SK-N-SH (cell line): ENCODE results near the gene PRC1. TPM values are rescaled to one million over a fixed set of nuclear protein-coding genes. Genes with fewer than 3 reads are reported as not detected.

Experiments
- CTCF ChIA-PET: fragments of 300-600, 350-600 bp; formaldehyde crosslinking; extraction: SDS; loops from one replicate; lab custom pipeline; 2021; lab: Yijun Ruan, JAX
- POLR2A ChIA-PET: fragments of 350-600 bp; sonication (Branson Sonifier 250); formaldehyde crosslinking; extraction: SDS; loops from one replicate; lab custom pipeline; 2020; ENCODE audit warnings: antibody characterized with exemption, inconsistent platforms; lab: Yijun Ruan, JAX
- DNase-seq: peaks from one replicate; pipeline ENCODE4 v3.0.0; 2012
- H2AFZ ChIP-seq: fragments of 200-600 bp; sonication (generic); 2 replicates; pipeline ENCODE4 v1.8.1; 2016; ENCODE audit warnings: antibody characterized with exemption, mild to moderate bottlenecking, low read depth
- H3F3A ChIP-seq: fragments of 200-600 bp; sonication (generic); replicated peaks from 2 replicates; pipeline ENCODE3; 2016; ENCODE audit warnings: antibody characterized with exemption, mild to moderate bottlenecking; ENCODE audit not compliant: insufficient read depth
- H3K27ac ChIP-seq, 2 experiments: fragments of 200-500 bp in 1 of 2; fragments of 200-600 bp in 1 of 2; sonication (Bioruptor generic) in 1 of 2; sonication (generic), shearing (Covaris generic) in 1 of 2; 2 replicates each; pipeline versions ENCODE4 v1.5.1 to v1.6.1; 2014 to 2016; ENCODE audit warnings: low read depth in 2 of 2, inconsistent platforms in 1 of 2, low read length in 1 of 2, mild to moderate bottlenecking in 1 of 2, mixed read lengths in 1 of 2
- H3K27me3 ChIP-seq: fragments of 200-600 bp; sonication (generic), shearing (Covaris generic); 2 replicates; pipeline ENCODE4 v1.6.1; 2016; ENCODE audit warnings: mixed run types; ENCODE audit not compliant: insufficient read depth
- H3K36me3 ChIP-seq, 2 experiments: fragments of 200-500 bp in 1 of 2; fragments of 200-600 bp in 1 of 2; sonication (Bioruptor generic) in 1 of 2; sonication (generic) in 1 of 2; replicated peaks in 1 of 2; 2 replicates each; pipeline versions ENCODE3 to v1.5.1; 2014 to 2016; ENCODE audit warnings: low read length in 1 of 2, mild to moderate bottlenecking in 1 of 2; ENCODE audit not compliant: insufficient read depth in 2 of 2, control insufficient read depth in 1 of 2
- H3K4me1 ChIP-seq, 2 experiments: fragments of 200-500 bp in 1 of 2; fragments of 200-600 bp in 1 of 2; sonication (Bioruptor generic) in 1 of 2; sonication (generic), shearing (Covaris generic) in 1 of 2; 2 replicates each; pipeline versions ENCODE4 v1.5.1 to v1.6.1; 2014 to 2016; ENCODE audit warnings: low read depth in 1 of 2, low read length in 1 of 2, mixed run types in 1 of 2; ENCODE audit not compliant: insufficient read depth in 2 of 2, control insufficient read depth in 1 of 2
- H3K4me2 ChIP-seq: fragments of 200-600 bp; sonication (generic), shearing (Covaris generic); 2 replicates; pipeline ENCODE4 v1.6.1; 2017; ENCODE audit warnings: mixed run types
- H3K4me3 ChIP-seq, 2 experiments: fragments of 200-500 bp in 1 of 2; fragments of 200-600 bp in 1 of 2; sonication (Bioruptor generic) in 1 of 2; sonication (generic), shearing (Covaris generic) in 1 of 2; 2 replicates each; pipeline versions ENCODE4 v1.5.1 to v1.8.1; 2014 to 2016; ENCODE audit warnings: low read depth in 2 of 2, inconsistent platforms in 1 of 2, low read length in 1 of 2, mild to moderate bottlenecking in 1 of 2, mixed read lengths in 1 of 2, moderate library complexity in 1 of 2
- H3K79me2 ChIP-seq: fragments of 200-600 bp; sonication (generic); 2 replicates; pipeline ENCODE4 v1.8.1; 2017; ENCODE audit warnings: mild to moderate bottlenecking; ENCODE audit not compliant: insufficient read depth
- H3K9ac ChIP-seq: fragments of 200-600 bp; sonication (generic); 2 replicates; pipeline ENCODE4 v1.6.1; 2017; ENCODE audit warnings: mixed run types
- H3K9me2 ChIP-seq: fragments of 200-600 bp; sonication (generic); 2 replicates; pipeline ENCODE4 v1.6.1; 2017; ENCODE audit warnings: mixed run types
- H3K9me3 ChIP-seq: fragments of 200-600 bp; sonication (generic); 2 replicates; pipeline ENCODE4 v1.6.1; 2017; ENCODE audit warnings: mixed run types, mild to moderate bottlenecking, moderate library complexity
- H4K20me1 ChIP-seq: fragments of 200-600 bp; sonication (generic); 2 replicates; pipeline ENCODE4 v1.6.1; 2017; ENCODE audit warnings: mild to moderate bottlenecking, mixed run types; ENCODE audit not compliant: insufficient read depth
- CHD2 ChIP-seq: fragments of 150-350 bp; IDR thresholded peaks from 2 replicates; pipeline ENCODE4 v1.6.1; 2018; ENCODE audit warnings: low read length; ENCODE audit not compliant: partially characterized antibody
- ELF1 ChIP-seq: IDR thresholded peaks from 2 replicates; pipeline ENCODE4 v1.4.0; 2012
- EP300 ChIP-seq, 2 experiments: IDR thresholded peaks; 2 replicates each; pipeline versions ENCODE4 v1.4.0 to v1.6.1; 2012; ENCODE audit warnings: borderline replicate concordance in 1 of 2, low read depth in 1 of 2, low read length in 1 of 2
- FOXJ3 ChIP-seq: sonication (generic); formaldehyde crosslinking; IDR thresholded peaks from 2 replicates; pipeline ENCODE4 v1.5.1; 2020; ENCODE audit warnings: mild to moderate bottlenecking, missing genetic modification reagents
- GATA2 ChIP-seq: sonication (generic); formaldehyde crosslinking; IDR thresholded peaks from 2 replicates; pipeline ENCODE4 v1.5.0; 2020; ENCODE audit warnings: mild to moderate bottlenecking, missing genetic modification reagents
- NFIC ChIP-seq: IDR thresholded peaks from 2 replicates; pipeline ENCODE4 v1.4.0; 2012; ENCODE audit warnings: borderline replicate concordance
- NRF1 ChIP-seq: IDR thresholded peaks from 2 replicates; pipeline ENCODE4 v1.6.1; 2012; ENCODE audit warnings: low read depth, mild to moderate bottlenecking, low read length
- RAD21 ChIP-seq: IDR thresholded peaks from 2 replicates; pipeline ENCODE4 v1.6.1; 2012; ENCODE audit warnings: mild to moderate bottlenecking, low read length
- RCOR1 ChIP-seq: fragments of 150-350 bp; IDR thresholded peaks from 2 replicates; pipeline ENCODE4 v1.6.1; 2017; ENCODE audit warnings: antibody characterized with exemption, low read length
- REST ChIP-seq: IDR thresholded peaks from 2 replicates; pipeline ENCODE4 v1.6.1; 2012; ENCODE audit warnings: mild to moderate bottlenecking, low read depth, low read length, moderate library complexity
- RFX5 ChIP-seq: IDR thresholded peaks from 2 replicates; pipeline ENCODE4 v1.6.1; 2012; ENCODE audit warnings: mild to moderate bottlenecking, improper control_type of control experiment, low read length
- RXRA ChIP-seq: IDR thresholded peaks from 2 replicates; pipeline ENCODE4 v1.4.0; 2012; ENCODE audit warnings: low read depth, mild to moderate bottlenecking, borderline replicate concordance
- SIN3A ChIP-seq: IDR thresholded peaks from 2 replicates; pipeline ENCODE4 v1.6.1; 2012; ENCODE audit warnings: low read depth, mild to moderate bottlenecking, low read length, moderate library complexity, borderline replicate concordance
- TAF1 ChIP-seq: IDR thresholded peaks from 2 replicates; pipeline ENCODE4 v1.6.1; 2012; ENCODE audit warnings: low read depth, mild to moderate bottlenecking, low read length, moderate library complexity, borderline replicate concordance
- TCF12 ChIP-seq: IDR thresholded peaks from 2 replicates; pipeline ENCODE4 v1.4.0; 2012
- WGBS: methylation state at CpG from one replicate; pipeline ENCODE4 v1.1.6; 2017; ENCODE audit warnings: low lambda C conversion rate; 5-methylcytosine and 5-hydroxymethylcytosine counted together
- polyA plus RNA-seq, 3 experiments: library from polyadenylated mRNA; depleted of rRNA; stranded (reverse); fragments of >200 nt; gene quantifications; 2 replicates each; pipeline ENCODE4 v1.2.3, GENCODE V29; 2012
- TF ChIP-seq, protein P1 (sequence below): IDR thresholded peaks from 2 replicates; pipeline ENCODE4; 2012
- TF ChIP-seq, protein P2 (sequence below): fragments of 150-350 bp; IDR thresholded peaks from 2 replicates; pipeline ENCODE4 v1.6.1; 2016; ENCODE audit warnings: mild to moderate bottlenecking, low read depth, low read length
- TF ChIP-seq, protein P3 (sequence below): IDR thresholded peaks from 2 replicates; pipeline ENCODE4 v1.4.0; 2012; ENCODE audit warnings: low read depth

The PRC1 gene
- polyA plus RNA-seq, 1 of the 3 experiments (the other 2 are of a cell fraction) = 125 TPM

- no peak overlapping the region for H3K9ac ChIP-seq
- H3K4me2 ChIP-seq = no peak overlapping the region
- 94% methylated on average over 11 of the region's 18 CpGs for WGBS
- no peak overlapping the region for H3K27ac ChIP-seq
- no peaks in the 10 kb centered on the region for H3K79me2 ChIP-seq
- H3K9me3 ChIP-seq = no peaks in the 10 kb centered on the region
- H3F3A ChIP-seq = peaks cover 3% of the 10 kb centered on the region
- ChIA-PET POLR2A (interaction anchor here (1.0 to 1.3 kb wide), 4 partner anchors 8 to 74 kb away, joined by 3 to 8 read pairs (median 4); partner anchors contain the start of genes UNC45A and VPS33B), CTCF (interaction anchor here (0.7 to 11.4 kb wide), 4 partner anchors 8 to 108 kb away, joined by 3 to 108 read pairs (median 13); partner anchors contain the start of genes HDDC3 and UNC45A)
- no peaks in the 10 kb centered on the region for H3K9me2 ChIP-seq
- no peaks in the 10 kb centered on the region for H3K4me1 ChIP-seq
- no peak overlapping the region for H2AFZ ChIP-seq
- no peak overlapping the region for H3K4me3 ChIP-seq
- H4K20me1 ChIP-seq = no peaks in the 10 kb centered on the region
- no peaks in the 10 kb centered on the region for H3K27me3 ChIP-seq
- TF ChIP-seq RCOR1 = no peak
- no peak for TF ChIP-seq RFX5
- TF ChIP-seq RXRA = no peak
- no peak for TF ChIP-seq REST
- TF ChIP-seq EP300 (IDR thresholded peaks at IDR 0.05; ENCODE audit: borderline replicate concordance in 1 of 2, low read depth in 1 of 2, low read length in 1 of 2) = no peak
- no peak for TF ChIP-seq ELF1
- TF ChIP-seq, protein P1, sequence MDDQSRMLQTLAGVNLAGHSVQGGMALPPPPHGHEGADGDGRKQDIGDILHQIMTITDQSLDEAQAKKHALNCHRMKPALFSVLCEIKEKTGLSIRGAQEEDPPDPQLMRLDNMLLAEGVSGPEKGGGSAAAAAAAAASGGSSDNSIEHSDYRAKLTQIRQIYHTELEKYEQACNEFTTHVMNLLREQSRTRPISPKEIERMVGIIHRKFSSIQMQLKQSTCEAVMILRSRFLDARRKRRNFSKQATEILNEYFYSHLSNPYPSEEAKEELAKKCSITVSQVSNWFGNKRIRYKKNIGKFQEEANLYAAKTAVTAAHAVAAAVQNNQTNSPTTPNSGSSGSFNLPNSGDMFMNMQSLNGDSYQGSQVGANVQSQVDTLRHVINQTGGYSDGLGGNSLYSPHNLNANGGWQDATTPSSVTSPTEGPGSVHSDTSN = no peak
- no peak for TF ChIP-seq FOXJ3 (CRISPR knock-in tag)
- no peak for TF ChIP-seq CHD2
- TF ChIP-seq RAD21 = no peak
- TF ChIP-seq, protein P2, sequence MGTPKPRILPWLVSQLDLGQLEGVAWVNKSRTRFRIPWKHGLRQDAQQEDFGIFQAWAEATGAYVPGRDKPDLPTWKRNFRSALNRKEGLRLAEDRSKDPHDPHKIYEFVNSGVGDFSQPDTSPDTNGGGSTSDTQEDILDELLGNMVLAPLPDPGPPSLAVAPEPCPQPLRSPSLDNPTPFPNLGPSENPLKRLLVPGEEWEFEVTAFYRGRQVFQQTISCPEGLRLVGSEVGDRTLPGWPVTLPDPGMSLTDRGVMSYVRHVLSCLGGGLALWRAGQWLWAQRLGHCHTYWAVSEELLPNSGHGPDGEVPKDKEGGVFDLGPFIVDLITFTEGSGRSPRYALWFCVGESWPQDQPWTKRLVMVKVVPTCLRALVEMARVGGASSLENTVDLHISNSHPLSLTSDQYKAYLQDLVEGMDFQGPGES = no peak
- TF ChIP-seq NRF1 = no peak
- TF ChIP-seq, protein P3, sequence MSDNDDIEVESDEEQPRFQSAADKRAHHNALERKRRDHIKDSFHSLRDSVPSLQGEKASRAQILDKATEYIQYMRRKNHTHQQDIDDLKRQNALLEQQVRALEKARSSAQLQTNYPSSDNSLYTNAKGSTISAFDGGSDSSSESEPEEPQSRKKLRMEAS = no peak
- no peak for TF ChIP-seq TCF12
- TF ChIP-seq TAF1 = no peak
- TF ChIP-seq NFIC = no peak
- no peak for TF ChIP-seq SIN3A
- TF ChIP-seq GATA2 (CRISPR knock-in tag) = no peak
- no peak for DNase-seq
- H3K36me3 ChIP-seq = peaks cover 18 to 71% of the 10 kb centered on the region in 2 experiments
Observed at GRCh38 chr15:90947577-90948357, 46.6 kb downstream of the PRC1 start.
